NB4 (cell line): ENCODE data around the gene LYSMD1.

Experiments used
- CTCF ChIP-seq: IDR thresholded peaks from one replicate; pipeline ENCODE4 v1.5.1; 2012; ENCODE audit warnings: low read depth, low read length
- POLR2A ChIP-seq: IDR thresholded peaks from 2 replicates; pipeline ENCODE4 v1.6.1; 2011; ENCODE audit warnings: mild to moderate bottlenecking; ENCODE audit not compliant: insufficient read length; ENCODE audit errors: extremely low read depth

- no peak for TF ChIP-seq CTCF
- no peak for TF ChIP-seq POLR2A
Measured at GRCh38 chr1:151142411-151143056, 23.2 kb downstream of the LYSMD1 start.
